ENCODE data around the gene CLDN16. TPM values are rescaled to one million over a fixed set of nuclear protein-coding genes. Genes with fewer than 3 reads are reported as not detected.

Gene CLDN16
- total RNA-seq, 2 donors from 2014 or later: not detected

DNA sequence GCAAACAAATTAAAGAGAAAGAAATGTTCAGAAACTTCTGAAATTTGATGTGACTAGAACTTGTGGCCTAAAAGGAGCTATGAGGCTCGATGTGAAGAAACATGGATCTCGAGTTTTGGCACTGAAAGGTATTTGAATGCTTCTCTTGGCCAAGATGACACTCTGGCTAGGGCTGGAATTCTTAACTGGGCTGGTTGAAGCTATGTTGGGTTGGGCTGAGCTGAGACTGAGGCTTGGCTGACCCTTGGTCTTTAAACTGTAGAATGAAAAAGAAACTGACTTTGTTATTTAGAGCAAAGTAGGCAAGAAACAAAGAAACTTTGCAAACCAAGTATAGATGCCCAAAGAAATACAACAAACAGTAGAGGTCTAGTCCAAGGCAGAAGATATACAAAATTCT lies 28.1 kb upstream of the CLDN16 start:
- ATAC-seq (ENCODE audit: insufficient number of reproducible peaks, low FRiP score, low read depth): no peak

DNA sequence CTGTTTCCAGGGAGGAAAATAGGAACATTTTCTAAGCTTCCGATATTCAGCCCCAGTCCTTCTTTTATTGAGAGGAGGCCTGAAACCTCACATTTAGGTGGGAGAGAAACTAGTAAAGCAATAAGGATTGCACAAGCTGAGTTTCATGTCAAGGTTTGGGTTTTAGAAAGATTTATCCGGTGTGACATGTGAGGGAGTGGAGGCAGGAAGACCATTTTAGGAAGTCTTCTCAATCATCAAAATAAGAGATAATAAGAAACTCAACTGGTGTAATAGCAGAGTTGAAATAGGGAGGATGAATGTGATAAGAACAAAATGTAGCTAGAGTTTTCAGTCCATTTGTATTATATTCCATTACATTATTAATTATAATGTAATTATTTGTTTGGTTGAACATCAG lies 27.7 kb upstream of the CLDN16 start:
- Histone ChIP-seq H3K9me3 (no peaks in the 10 kb centered on the region), H3K4me1 (ENCODE audit: control insufficient read depth in 1 of 2, low read depth in 2 of 2) (peaks cover 0 to 5% of the 10 kb centered on the region in 2 donors), H3K4me3 (no peak overlapping the region), H3K27ac (no peak overlapping the region), H3K36me3 (no peaks in the 10 kb centered on the region), H3K27me3 (replicated peaks; ENCODE audit: insufficient read depth) (no peaks in the 10 kb centered on the region)
- TF ChIP-seq, protein P1, sequence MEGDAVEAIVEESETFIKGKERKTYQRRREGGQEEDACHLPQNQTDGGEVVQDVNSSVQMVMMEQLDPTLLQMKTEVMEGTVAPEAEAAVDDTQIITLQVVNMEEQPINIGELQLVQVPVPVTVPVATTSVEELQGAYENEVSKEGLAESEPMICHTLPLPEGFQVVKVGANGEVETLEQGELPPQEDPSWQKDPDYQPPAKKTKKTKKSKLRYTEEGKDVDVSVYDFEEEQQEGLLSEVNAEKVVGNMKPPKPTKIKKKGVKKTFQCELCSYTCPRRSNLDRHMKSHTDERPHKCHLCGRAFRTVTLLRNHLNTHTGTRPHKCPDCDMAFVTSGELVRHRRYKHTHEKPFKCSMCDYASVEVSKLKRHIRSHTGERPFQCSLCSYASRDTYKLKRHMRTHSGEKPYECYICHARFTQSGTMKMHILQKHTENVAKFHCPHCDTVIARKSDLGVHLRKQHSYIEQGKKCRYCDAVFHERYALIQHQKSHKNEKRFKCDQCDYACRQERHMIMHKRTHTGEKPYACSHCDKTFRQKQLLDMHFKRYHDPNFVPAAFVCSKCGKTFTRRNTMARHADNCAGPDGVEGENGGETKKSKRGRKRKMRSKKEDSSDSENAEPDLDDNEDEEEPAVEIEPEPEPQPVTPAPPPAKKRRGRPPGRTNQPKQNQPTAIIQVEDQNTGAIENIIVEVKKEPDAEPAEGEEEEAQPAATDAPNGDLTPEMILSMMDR (IDR thresholded peaks at IDR 0.05): no peak
- ATAC-seq (ENCODE audit: insufficient number of reproducible peaks, low FRiP score, low read depth): no peak
- DNase-seq (ENCODE audit: low spot score): no peak

More for the DNA sequence above, 28.1 kb upstream of the CLDN16 start:
- peaks cover 0 to 5% of the 10 kb centered on the region in 2 donors for H3K4me1 ChIP-seq (ENCODE audit: control insufficient read depth in 1 of 2, low read depth in 2 of 2)
- H3K27ac ChIP-seq: no peak overlapping the region
- H3K4me3 ChIP-seq: no peak overlapping the region
- H3K9me3 ChIP-seq: no peaks in the 10 kb centered on the region
- TF ChIP-seq, protein P1 (IDR thresholded peaks at IDR 0.05): no peak
- H3K36me3 ChIP-seq: no peaks in the 10 kb centered on the region
- no peaks in the 10 kb centered on the region for H3K27me3 ChIP-seq (replicated peaks; ENCODE audit: insufficient read depth)
- no peak for DNase-seq (ENCODE audit: low spot score)

DNA sequence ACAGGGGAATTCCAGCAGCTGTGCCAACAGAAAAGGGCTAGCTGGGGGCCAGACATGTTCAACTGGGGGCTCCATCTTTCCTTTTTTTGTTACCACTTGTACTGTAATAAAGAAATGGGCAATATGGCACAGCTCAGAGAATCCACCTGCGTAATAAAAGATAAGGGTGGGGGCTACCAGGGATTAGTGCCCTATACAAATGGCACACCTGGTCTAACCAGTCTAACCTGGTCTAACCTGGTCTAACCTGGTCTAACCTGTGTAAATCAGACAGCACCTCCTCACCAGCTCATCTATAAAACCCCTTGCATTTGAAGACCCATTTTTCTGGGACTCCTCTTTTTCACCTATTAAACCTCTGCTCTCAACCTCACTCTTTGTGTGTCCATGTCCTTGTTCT lies 26.2 kb upstream of the CLDN16 start:
- no peaks in the 10 kb centered on the region for H3K9me3 ChIP-seq
- H3K27me3 ChIP-seq (replicated peaks; ENCODE audit: insufficient read depth): no peaks in the 10 kb centered on the region
- DNase-seq (ENCODE audit: low spot score) (no peak), ATAC-seq (ENCODE audit: insufficient number of reproducible peaks, low FRiP score, low read depth) (no peak)
- peaks cover 0 to 5% of the 10 kb centered on the region in 2 donors for H3K4me1 ChIP-seq (ENCODE audit: control insufficient read depth in 1 of 2, low read depth in 2 of 2)
- no peak overlapping the region for H3K27ac ChIP-seq
- no peaks in the 10 kb centered on the region for H3K36me3 ChIP-seq
- TF ChIP-seq, protein P1 (IDR thresholded peaks at IDR 0.05): no peak
- no peak overlapping the region for H3K4me3 ChIP-seq

DNA sequence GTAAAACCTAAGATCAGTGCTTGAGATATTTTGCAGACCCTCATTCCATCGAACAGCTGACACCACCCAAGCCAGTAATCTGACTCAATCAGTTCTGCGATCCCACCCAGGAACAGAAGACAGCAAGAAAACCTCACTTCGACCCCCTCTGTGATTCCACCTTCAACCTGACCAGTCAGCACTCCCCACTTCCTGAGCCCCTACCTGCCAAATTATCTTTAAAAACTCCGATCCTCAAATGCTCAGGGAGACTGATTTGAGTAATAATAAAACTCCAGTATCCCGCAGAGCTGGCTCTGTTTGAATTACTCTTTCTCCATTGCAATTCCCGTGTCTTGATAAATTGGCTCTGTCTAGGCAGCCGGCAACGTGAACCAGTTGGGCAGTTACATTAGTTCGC lies 25.7 kb upstream of the CLDN16 start:
- ATAC-seq (ENCODE audit: insufficient number of reproducible peaks, low FRiP score, low read depth) (no peak), DNase-seq (ENCODE audit: low spot score) (no peak)
- Histone ChIP-seq H3K27me3 (replicated peaks; ENCODE audit: insufficient read depth) (no peaks in the 10 kb centered on the region), H3K4me3 (no peak overlapping the region), H3K36me3 (no peaks in the 10 kb centered on the region), H3K27ac (no peak overlapping the region), H3K4me1 (ENCODE audit: control insufficient read depth in 1 of 2, low read depth in 2 of 2) (peaks cover 0 to 5% of the 10 kb centered on the region in 2 donors), H3K9me3 (no peaks in the 10 kb centered on the region)
- TF ChIP-seq, protein P1 (IDR thresholded peaks at IDR 0.05): no peak

DNA sequence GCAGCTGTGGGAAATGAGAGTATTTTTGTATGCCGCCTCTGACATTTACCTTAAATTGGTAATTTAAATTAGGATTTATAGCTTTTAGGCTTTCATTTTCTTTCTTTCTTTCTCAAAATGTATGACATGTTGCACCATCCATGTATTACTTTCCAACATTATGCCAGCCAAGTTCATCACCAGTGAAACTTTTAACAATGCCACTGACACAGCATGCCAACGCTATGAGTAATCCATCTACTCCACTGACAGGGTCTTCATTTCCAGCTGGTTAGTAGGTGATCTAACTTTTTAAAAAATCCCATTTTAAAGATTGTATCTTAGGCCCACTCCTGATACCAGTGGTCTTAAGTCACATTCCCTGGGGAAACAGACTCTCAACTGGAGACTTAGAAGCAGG lies 21.8 kb upstream of the CLDN16 start:
- Histone ChIP-seq H3K9me3 (no peaks in the 10 kb centered on the region), H3K36me3 (no peaks in the 10 kb centered on the region), H3K4me3 (no peak overlapping the region), H3K4me1 (ENCODE audit: control insufficient read depth in 1 of 2, low read depth in 2 of 2) (peaks cover 0 to 5% of the 10 kb centered on the region in 2 donors), H3K27me3 (replicated peaks; ENCODE audit: insufficient read depth) (no peaks in the 10 kb centered on the region), H3K27ac (no peak overlapping the region)
- DNase-seq (ENCODE audit: low spot score): no peak
- no peak for ATAC-seq (ENCODE audit: insufficient number of reproducible peaks, low FRiP score, low read depth)
- TF ChIP-seq, protein P1 (IDR thresholded peaks at IDR 0.05): no peak
